Stimulated activated CD4-positive, alpha-beta T cell treated with anti-CD3 and anti-CD28 coated beads, Interleukin-1b, Interleukin-23, amount 100 ng/mL, for 1 hour (primary cell): ENCODE data around the gene MRO.
"Not testable (repeated sequence)": the region's sequence is repeated elsewhere in the genome, so short reads cannot be mapped to it uniquely, and the experiment has no call there.

Source experiments
- DNase-seq, 2 donors: peaks; one replicate each; pipeline ENCODE4 v3.0.0-alpha.2; 2020; ENCODE audit warnings: low read depth in 2 of 2

The MRO gene

DNA sequence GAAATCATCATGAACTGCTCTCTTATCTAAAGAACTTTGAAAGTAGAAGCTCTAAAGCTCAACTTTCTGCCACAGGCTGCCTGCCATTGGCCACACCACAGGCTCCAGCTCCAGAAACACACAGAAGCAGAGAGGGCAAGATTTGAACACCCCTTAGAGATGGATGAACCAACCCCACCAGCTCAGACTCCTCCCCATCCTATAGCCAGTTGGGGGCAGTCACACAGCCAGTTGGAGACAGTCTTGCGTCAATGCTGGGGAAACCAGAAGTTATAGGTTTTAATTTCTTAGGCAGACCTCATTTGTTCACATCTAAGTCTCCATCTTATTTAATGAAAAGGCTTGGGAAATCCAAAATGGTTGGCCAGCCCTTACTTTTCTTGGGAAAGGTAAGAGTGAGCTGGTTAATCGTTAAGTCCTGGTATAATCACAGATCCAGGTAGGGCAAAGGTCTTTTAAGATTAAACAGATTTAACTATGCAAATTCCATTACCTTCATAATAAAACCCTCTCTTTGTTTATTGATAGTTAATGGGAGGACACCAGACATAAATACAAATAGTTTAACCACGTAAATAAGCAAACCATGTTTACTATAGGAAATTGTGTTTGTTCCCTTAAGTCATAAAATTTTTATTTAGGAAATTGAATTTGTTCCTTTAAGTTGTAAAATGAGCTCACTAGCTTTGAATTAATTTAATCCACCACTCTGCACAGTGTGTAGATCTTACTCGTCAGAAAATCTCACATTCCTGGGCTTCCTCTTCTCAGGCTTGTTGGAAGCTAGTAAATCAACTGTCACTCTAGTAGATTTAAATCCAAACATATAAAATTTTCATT, 28.0 kb downstream of the MRO start:
- no peak for DNase-seq

DNA sequence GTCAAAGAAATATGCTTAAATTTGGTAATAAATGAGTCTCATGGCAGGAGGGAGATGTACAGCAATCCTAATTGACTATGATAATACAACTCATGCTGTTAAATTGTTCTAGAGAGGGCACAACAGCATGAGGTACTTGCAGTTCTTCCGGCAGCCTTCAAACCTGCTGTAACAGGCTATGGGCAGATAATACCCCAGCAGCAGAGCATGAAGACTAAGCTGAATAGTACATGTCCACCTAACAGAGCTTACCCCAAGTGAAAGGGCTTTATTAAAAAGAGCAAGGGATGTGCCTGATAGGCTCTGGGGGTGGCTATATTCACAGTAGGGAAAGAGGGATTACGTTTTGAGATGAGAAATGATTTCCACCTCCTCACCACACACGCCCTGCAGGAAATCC, 28.9 kb downstream of the MRO start:
- no peak for DNase-seq

GRCh38 chr18:50790241-50790640, 29.6 kb downstream of the MRO start:
- DNase-seq = no peak

DNA sequence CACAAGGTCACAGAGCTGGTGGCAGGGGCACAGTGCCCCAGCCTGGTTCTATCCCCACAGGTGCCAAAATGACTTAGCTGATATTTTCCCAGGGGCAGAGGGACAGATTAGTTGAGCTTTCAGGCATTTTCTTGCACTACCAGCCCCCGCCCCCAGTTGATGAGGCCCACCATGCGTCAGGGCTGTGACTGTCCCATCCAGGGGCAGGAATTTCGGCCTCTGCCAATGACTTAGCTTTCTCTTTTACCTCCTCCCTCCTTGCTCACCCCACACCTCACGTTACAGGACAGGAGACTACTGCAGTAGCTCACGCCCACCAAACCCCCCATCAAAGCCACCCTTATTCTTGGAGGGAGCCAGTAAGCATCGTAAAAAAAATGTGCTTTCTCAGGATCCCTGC, 31.5 kb downstream of the MRO start:
- DNase-seq = no peak

GRCh38 chr18:50786864-50787263, 33.0 kb downstream of the MRO start:
- DNase-seq = no peak

DNA sequence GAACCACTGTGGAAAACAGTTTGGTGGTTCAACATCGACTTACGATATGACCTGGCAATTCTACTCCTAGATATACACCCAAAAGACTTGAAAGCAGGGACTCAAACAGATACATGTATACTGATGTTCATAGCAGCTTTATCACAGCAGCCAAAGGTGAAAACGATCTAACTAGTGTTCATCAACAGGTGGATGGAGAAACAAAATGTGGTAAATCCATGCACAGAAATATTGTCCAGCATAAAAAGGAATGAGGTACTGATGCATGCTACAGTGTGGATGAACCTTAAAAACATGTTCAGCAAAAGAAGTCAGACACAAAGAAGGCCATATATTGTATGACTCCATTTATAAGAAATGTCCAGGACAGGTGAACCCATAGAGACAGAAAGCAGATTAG, 36.3 kb downstream of the MRO start:
- no peak for DNase-seq

- DNase-seq = not testable (repeated sequence)
Observed at GRCh38 chr18:50779021-50779420, 40.8 kb downstream of the MRO start.

GRCh38 chr18:50776383-50776782, 43.4 kb downstream of the MRO start:
- DNase-seq = no peak

DNA sequence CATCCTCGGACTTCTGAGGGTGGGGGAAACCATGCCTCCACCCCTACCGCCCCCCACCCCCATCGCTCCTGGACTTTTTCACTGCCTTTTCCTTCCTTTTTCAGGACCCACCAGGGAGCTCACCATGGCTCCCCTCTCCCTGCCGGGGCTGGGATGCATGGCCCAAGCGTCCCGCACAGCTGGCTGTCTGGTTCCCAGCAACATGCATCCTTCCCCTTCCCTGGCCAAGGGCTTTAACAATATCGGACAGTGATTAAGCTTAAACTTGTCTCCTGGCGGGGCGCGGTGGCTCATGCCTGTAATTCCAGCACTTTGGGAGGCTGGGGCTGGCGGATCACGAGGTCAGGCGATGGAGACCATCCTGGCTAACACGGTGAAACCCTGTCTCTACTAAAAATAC, 44.1 kb downstream of the MRO start:
- no peak for DNase-seq

GRCh38 chr18:50775207-50775606, 44.6 kb downstream of the MRO start:
- DNase-seq = no peak

DNA sequence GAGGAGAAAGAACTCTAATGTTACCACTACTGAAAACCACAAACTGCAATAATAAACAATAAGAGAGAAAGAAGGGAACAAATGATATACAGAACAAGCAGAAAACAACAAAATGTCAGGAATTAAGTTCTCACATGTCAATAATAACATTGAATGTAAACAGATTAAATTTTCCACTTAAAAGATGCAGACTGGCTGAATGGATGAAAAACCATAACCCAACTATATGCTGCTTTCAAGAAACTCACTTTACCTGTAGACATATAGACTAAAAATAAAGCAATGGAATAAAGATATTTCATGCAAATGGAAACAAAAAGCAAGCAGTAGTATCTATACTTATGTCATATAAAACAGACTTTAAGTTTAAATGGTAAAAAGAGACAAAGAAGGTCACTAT, 50.4 kb downstream of the MRO start:
- DNase-seq = no peak

DNA sequence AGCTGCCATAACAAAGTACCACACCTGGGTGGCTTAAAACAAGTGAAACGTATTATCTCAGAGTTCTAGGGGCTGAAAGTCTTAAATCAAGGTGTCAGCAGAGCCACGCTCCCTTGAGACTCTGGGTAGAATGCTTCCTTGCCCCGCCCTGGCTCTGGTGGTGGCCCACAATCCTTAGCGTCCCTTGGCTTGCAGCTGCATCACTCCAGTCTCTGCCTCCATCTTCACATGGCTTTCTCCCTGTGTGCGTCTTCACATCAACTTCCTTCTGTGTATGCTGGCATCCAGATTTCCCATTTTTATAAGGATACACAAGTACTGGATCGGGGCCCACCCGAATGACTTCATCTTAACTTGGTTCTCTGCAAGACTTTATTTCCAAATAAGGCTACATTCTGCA, 62.5 kb downstream of the MRO start:
- DNase-seq = no peak

DNA sequence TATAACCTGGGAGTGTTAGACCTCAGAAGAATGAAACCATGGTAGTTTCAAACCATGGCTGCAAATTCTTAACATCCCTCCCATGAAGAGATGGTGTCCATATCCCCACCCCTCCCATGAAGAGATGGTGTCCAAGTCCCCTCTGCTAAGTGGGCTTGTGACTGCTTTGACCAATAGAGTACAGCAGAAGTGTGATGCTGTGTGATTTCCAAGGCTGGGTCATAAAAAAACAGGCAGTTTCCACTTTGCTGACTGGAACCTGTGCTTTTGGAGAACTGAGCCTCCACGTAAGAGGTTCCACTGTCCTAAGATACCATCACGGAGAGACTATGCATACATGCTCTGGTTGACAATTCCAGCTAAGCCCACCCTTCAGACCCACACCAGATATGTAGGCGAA, 65.5 kb downstream of the MRO start:
- DNase-seq = no peak

GRCh38 chr18:50753311-50753710, 66.5 kb downstream of the MRO start:
- no peak for DNase-seq

- DNase-seq = no peak
Observed at GRCh38 chr18:50751947-50752346, 67.9 kb downstream of the MRO start.

- DNase-seq = no peak
Observed at GRCh38 chr18:50751490-50751889, 68.3 kb downstream of the MRO start.

DNA sequence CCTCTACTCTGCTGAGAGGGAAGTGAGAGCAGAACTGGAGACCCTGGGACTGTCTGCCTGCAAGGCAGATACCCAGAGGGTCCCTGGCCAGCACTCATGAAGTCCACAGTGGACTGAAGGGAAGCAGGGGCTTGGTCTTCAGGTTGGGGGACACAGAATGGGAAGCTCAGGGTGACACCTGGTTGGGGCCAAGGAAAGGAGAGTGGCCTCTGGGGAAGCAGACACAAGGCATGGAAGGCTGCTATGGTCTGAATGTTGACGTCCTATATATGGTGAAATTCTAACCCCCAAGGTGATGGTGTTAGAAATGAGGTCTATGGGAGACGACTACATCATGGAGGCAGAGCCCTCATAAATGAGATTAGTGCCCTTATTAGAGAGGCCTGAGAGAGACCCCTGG, 69.3 kb downstream of the MRO start:
- no peak for DNase-seq

GRCh38 chr18:50749945-50750344, 69.9 kb downstream of the MRO start:
- DNase-seq = no peak

- DNase-seq = no peak
Observed at GRCh38 chr18:50749421-50749820, 70.4 kb downstream of the MRO start.

GRCh38 chr18:50748243-50749229, 71.3 kb downstream of the MRO start:
- no peak for DNase-seq

- DNase-seq = no peak
Observed at GRCh38 chr18:50747849-50748242, 72.0 kb downstream of the MRO start.

DNA sequence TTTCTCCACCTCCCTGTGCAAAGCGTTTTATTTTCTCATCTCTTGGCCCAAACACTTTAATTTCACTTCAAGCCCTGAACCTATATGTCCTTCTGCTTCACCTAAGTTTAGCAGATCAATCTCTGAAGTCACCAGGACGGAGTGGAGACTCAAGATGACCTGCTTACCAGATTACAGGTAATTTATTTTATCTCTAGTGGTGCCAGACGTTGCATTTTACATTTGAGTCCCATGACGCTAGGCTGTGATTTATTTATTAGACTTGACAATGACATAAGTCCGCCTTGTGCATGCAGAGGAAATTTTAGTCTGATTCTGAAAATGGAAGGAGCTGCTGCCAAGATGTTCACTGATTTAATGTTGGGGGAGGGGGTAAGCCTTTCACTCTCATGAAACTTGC, 73.9 kb downstream of the MRO start:
- no peak for DNase-seq
